CD4-positive, alpha-beta T cell treated with Interleukin-1 beta for 1 hour (primary cell): Measurements from ENCODE around the gene SSC5D.

ENCODE experiments used
- DNase-seq, 2 donors: peaks; one replicate each; pipeline ENCODE4 v3.0.0-alpha.2; 2020 to 2022

SSC5D gene

GRCh38 chr19:55474269-55475265, 13.7 kb upstream of the SSC5D start:
- DNase-seq = no peak

- peak; percentile 97 to 98 for DNase-seq
Observed at GRCh38 chr19:55476100-55476775, 12.0 kb upstream of the SSC5D start, which contains the start of gene ZNF628. TSS of gene ZNF628 (plus strand) at chr19:55476617. CDS start at chr19:55479911, 3,294 bp downstream.

- DNase-seq = no peak
Observed at GRCh38 chr19:55477905-55478304, 10.3 kb upstream of the SSC5D start.

- DNase-seq = no peak
Observed at GRCh38 chr19:55478364-55478763, 9.9 kb upstream of the SSC5D start.

DNA sequence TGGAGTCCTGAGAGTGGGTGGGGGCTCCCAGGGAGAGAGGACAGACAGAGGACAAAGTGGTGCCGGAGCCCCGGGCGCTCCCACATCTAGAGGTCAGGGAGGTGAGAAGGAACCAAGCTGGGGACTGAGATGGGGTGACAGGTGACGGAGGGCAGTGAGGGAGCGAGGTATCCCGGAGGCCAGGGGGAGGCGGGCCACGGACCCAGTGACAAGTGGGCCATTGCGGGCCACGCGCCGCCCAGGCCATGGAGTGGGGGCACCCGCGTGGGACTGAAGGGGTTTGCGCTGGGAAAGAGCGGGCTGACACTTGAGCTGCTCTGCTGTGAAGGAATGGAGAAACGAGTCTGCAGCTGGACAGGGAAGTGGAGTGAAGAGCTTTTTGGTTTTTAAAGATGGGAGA, 9.2 kb upstream of the SSC5D start:
- DNase-seq = no peak

- no peak for DNase-seq
Observed at GRCh38 chr19:55479451-55480230, 8.6 kb upstream of the SSC5D start.

GRCh38 chr19:55481148-55481793, 7.0 kb upstream of the SSC5D start:
- no peak for DNase-seq

DNA sequence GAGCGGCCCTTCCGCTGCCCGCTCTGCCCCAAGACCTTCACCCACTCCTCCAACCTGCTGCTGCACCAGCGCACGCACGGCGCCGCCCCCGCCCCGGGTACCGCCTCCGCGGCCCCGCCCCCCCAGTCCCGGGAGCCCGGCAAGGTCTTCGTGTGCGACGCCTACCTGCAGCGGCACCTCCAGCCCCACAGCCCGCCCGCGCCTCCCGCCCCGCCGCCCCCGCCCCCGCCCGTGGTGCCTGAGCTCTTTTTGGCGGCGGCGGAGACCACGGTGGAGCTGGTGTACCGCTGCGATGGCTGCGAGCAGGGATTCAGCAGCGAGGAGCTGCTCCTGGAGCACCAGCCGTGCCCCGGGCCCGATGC, 6.5 kb upstream of the SSC5D start:
- no peak for DNase-seq

DNA sequence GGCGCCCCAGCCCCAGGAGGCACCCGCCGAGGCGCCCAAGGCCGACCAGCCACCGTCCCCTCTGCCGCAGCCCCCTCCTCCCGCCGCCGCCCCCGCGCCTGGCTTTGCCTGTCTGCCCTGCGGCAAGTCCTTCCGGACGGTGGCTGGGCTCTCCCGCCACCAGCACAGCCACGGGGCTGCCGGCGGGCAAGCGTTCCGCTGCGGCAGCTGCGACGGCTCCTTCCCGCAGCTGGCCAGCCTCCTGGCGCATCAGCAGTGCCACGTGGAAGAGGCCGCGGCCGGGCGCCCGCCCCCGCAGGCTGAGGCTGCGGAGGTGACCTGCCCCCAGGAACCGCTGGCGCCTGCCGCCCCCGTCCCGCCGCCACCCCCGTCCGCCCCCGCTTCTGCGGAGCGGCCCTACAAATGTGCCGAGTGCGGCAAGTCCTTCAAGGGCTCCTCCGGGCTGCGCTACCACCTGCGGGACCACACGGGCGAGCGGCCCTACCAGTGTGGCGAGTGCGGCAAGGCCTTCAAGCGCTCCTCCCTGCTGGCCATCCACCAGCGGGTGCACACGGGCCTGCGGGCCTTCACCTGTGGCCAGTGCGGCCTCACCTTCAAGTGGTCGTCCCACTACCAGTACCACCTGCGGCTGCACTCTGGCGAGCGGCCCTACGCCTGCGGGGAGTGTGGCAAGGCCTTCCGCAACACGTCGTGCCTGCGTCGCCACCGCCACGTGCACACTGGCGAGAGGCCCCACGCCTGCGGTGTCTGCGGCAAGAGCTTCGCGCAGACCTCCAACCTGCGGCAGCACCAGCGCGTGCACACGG, 5.9 kb upstream of the SSC5D start:
- DNase-seq = no peak

DNA sequence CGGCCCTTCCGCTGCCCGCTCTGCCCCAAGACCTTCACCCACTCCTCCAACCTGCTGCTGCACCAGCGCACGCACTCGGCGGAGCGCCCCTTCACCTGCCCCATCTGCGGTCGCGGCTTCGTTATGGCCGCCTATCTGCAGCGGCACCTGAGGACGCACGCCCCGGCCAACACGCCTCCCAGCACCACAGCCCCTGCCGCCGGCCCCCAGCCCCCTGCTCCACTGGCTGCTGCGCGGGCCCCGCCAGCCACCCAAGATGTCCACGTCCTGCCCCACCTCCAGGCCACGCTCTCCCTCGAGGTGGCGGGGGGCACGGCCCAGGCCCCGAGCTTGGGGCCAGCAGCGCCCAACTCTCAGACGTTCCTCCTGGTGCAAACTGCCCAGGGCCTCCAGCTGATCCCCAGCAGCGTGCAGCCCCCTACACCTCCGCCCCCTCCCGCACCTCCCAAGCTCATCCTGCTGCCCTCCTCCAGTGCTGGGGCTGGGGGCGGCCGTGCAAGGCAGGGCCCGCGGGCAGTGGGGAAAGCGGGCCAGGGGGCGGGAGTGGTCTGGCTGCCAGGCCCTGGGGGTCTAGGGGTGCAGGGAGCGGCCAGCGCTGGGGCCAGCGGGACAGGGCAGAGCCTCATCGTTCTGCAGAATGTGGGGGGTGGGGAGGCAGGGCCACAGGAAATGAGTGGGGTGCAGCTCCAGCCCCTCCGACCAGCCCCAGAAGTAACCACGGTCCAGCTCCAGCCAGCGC, 5.1 kb upstream of the SSC5D start:
- no peak for DNase-seq

- no peak for DNase-seq
Observed at GRCh38 chr19:55483706-55484592, 4.3 kb upstream of the SSC5D start.

DNA sequence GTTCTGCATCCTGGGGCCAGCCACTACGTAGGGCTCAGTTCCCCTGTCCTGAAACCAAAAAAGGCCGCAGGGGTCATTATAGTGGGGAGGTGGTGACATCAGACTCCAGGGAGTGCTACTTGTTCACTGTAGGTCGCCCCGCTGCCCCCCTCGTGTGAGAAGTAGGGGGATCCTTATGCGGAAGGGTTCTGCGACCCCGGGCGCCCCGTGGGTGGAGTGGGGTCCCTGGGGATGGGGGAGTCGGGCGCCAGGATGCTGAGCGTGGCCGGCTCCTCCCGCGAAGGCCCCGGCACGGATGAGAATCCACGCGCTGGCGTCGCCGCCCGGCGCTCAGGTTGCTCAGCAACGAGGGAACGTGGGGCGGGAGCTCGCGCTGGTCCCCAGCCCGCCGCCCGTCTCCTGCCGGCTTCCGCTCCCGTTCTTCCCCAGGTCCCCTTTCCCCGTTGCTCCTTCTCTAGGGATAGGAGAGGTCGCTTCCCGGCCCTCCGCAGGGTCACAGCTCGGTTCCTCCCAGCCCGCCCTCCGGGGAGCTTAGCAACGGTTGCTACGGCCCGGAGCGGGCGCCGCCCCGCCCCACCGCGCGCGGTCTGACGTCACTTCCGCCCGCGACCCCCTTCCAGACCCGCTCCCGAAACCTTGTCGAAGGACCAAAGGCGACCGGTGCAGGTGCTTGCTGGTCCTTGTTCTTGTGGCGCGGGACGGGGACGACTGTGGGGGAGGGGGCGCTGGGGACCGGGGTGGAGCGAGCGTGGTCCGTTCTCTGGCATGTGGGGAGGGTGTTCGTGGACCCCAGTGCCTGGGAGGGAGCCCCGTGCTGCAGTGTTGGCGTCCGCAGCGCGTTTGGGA, 3.4 kb upstream of the SSC5D start, which contains the start of gene NAT14:
Gene NAT14 (plus strand): TSS at position 596 of the 846 bp plus-strand sequence. CDS start 521 bp downstream, outside the sequence.
- DNase-seq = peak; percentile 73 to 75

GRCh38 chr19:55485439-55486011, 2.7 kb upstream of the SSC5D start:
- peak in 1 of 2 donors; percentile 18 for DNase-seq

GRCh38 chr19:55486043-55486970, 1.9 kb upstream of the SSC5D start:
- DNase-seq = no peak

DNA sequence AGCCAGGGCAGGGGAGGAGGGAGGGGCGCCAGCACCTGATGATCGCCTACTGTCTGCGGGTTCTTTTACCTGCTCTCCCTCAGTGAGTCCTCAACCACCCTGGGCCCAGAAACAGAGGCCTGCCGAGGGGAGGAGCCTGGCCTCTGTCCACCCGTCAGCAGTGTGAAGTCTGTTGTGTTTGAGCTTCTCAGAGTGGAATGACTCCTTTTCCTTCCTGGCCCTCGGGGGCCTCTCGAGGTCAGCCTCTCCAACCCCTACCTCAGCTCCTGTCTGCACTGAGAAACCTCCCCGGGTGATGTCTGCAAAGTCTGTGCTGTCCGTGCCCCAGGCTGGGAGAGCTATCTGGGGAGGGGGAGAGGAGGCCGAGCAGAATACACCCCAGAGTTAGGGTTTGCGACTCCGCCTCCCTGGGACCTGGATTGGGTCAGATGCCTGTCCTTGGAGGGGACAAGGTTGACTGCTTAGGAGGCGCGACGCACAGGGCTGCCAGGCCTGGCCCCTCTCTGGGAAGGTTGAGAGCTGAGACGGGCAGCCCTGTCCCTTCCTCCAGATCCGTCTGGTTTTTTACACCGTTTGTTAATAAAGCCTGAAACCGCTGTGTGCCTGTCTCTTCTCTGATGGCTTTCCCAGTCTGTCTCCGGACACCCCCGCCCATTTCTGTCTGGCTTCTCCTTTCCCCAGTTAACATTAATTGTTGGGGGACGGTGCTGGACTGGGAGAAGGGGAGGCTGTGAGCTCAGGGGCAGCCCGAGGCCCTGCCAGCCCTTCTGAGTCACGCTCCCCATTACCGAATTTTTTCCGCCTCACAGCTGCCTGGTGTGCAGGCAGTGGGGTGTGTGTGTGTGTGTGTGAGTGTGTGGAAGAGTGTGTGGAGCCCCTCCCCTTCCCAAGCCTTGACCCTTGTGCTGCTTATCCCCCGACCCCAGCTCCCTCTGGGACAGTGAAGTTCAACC, 989 bp upstream of the SSC5D start:
- no peak for DNase-seq
